ENCODE data around the gene SLC26A8.
"Not testable (repeated sequence)": the region's sequence is repeated elsewhere in the genome, so short reads cannot be mapped to it uniquely, and the experiment has no call there.

DNA sequence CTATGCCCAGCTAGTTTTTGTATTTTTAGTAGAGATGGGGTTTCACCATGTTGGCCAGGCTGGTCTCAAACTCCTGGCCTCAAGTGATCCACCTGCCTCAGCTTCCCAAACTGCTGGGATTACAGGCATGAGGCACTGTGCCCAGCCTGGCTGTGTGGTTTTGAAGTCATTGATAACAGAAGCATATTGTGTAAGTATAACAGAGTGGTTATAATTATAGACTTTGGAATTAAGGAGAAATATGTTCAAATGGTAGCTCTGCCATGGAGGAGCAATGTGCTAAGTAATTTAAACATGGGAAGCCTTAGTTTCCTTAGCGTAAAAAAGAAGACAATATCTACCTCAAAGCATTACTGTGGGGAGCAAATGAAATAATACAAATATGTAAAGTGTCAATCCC, 44.3 kb downstream of the SLC26A8 start:
- TF ChIP-seq, protein P1, sequence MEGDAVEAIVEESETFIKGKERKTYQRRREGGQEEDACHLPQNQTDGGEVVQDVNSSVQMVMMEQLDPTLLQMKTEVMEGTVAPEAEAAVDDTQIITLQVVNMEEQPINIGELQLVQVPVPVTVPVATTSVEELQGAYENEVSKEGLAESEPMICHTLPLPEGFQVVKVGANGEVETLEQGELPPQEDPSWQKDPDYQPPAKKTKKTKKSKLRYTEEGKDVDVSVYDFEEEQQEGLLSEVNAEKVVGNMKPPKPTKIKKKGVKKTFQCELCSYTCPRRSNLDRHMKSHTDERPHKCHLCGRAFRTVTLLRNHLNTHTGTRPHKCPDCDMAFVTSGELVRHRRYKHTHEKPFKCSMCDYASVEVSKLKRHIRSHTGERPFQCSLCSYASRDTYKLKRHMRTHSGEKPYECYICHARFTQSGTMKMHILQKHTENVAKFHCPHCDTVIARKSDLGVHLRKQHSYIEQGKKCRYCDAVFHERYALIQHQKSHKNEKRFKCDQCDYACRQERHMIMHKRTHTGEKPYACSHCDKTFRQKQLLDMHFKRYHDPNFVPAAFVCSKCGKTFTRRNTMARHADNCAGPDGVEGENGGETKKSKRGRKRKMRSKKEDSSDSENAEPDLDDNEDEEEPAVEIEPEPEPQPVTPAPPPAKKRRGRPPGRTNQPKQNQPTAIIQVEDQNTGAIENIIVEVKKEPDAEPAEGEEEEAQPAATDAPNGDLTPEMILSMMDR (IDR thresholded peaks at IDR 0.05; ENCODE audit: borderline replicate concordance, extremely low read depth, low read length, poor library complexity, severe bottlenecking) = not testable (repeated sequence)
- not testable (repeated sequence) for TF ChIP-seq EZH2 (IDR thresholded peaks at IDR 0.05; ENCODE audit: borderline replicate concordance, low read depth, low read length, severe bottlenecking)
